ENCODE results near the gene SNX19. TPM values are rescaled to one million over a fixed set of nuclear protein-coding genes. Genes with fewer than 3 reads are reported as not detected.

Gene SNX19
- total and polyA plus RNA-seq, 2 of the 4 experiments (the other 2 are of a cell fraction), result 35.9 to 113 TPM

DNA sequence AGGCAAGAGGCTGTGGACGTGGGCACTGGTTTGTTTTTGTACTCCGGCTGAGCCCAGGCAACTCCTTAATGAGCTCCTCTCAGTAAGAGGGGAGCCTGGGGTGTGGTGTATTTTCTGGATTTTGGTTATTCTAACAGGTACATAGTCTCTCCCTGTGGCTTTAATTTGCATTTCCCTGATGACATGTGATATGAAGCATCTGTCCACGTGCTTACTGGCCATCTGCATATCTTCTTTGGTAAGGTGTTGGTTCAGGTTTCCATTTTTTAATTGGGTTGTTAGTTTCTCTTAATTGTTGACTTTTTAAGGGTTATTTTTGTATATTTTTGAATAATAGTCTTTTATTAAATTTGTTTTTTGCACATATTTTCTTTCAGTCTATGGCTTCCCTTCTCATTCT is 30.8 kb upstream of the SNX19 start:
- H3K18ac ChIP-seq (ENCODE audit: low read depth, low read length), result no peak overlapping the region; the same call in 1 of the 2 replicates
- no peak overlapping the region for H3K56ac ChIP-seq (ENCODE audit: extremely low read depth, insufficient read depth, low read length)
- DNase-seq (no peak), ATAC-seq (ENCODE audit: low read depth) (no peak)
- 70% methylated on average over 2 of the region's 3 CpGs; no CpG with 5 or more reads in 1 of the 2 experiments for WGBS, 2 experiments (ENCODE audit: extremely low coverage in 2 of 2, insufficient read length in 1 of 2)
- ChIA-PET POLR2A (ENCODE audit: unreplicated experiment) (no interaction called here), CTCF (no interaction called here)
- peak overlapping the region; percentile 53; the same call in 1 of the 2 replicates for H3K14ac ChIP-seq (replicated peaks; ENCODE audit: low read depth, low read length)
- in situ Hi-C loops (cut with MboI; ENCODE audit: low sequenced_read_pairs), result no loop called here
- no peaks in the 10 kb centered on the region for H3K9me3 ChIP-seq (ENCODE audit: control insufficient read depth, insufficient read depth, low read length)
- peak overlapping the region; percentile 78 for H2BK120ac ChIP-seq (ENCODE audit: low read depth, low read length)
- peak overlapping the region; percentile 4; the same call in 1 of the 3 replicates for H2BK15ac ChIP-seq (ENCODE audit: low read depth, low read length)
- intact Hi-C loops (cut with micrococcal nuclease), result no loop called here
- no peak overlapping the region for H2AK9ac ChIP-seq (replicated peaks; ENCODE audit: low read depth, low read length, poor library complexity)
- peaks cover 2% of the 10 kb centered on the region; the same call in 1 of the 2 replicates for H3K9me1 ChIP-seq (ENCODE audit: insufficient read depth, low read length)
- dilution Hi-C loops (cut with HindIII; ENCODE audit: low sequenced_read_pairs, unreplicated experiment), result no loop called here
- peak overlapping the region; percentile 55 for H3K4ac ChIP-seq (ENCODE audit: low read depth, low read length)
- H3K4me2 ChIP-seq (ENCODE audit: low read depth, low read length), result no peak overlapping the region
- no peaks in the 10 kb centered on the region for H3K27me3 ChIP-seq (ENCODE audit: control insufficient read depth, insufficient read depth, low read length)
- H3K79me1 ChIP-seq (ENCODE audit: low read depth in 1 of 2, low read length in 2 of 2), result no peaks in the 10 kb centered on the region
- peak overlapping the region; percentile 1; the same call in 1 of the 2 replicates for H2AK5ac ChIP-seq (ENCODE audit: low read depth, low read length)
- H2BK20ac ChIP-seq (ENCODE audit: low read depth, low read length), result peak overlapping the region; percentile 77
- no peak for TF ChIP-seq MAZ (IDR thresholded peaks at IDR 0.05; ENCODE audit: borderline replicate concordance, low read depth, low read length)
- no peak for TF ChIP-seq RFX5 (IDR thresholded peaks at IDR 0.05; ENCODE audit: low read depth, low read length)
- no peak for TF ChIP-seq BHLHE40 (IDR thresholded peaks at IDR 0.05; ENCODE audit: low read depth, low read length)
- peak overlapping the region; percentile 29; the same call in 1 of the 2 replicates for H3K23ac ChIP-seq (ENCODE audit: low read depth, low read length)
- BruUV-seq (replicated peaks), result no TSS peak
- H2AFZ ChIP-seq (replicated peaks; ENCODE audit: low read length, poor library complexity), result no peak overlapping the region
- H3K4me3 ChIP-seq (ENCODE audit: insufficient read depth, low read depth, low read length), result no peak overlapping the region
- no peak overlapping the region for H2BK5ac ChIP-seq (ENCODE audit: low read depth, low read length, poor library complexity, severe bottlenecking)
- H4K8ac ChIP-seq (ENCODE audit: low read depth in 2 of 2, low read length in 2 of 2), result peak overlapping the region in 1 of 2 experiments; percentile 44; a peak in 1 of 4 replicates
- H4K20me1 ChIP-seq (ENCODE audit: insufficient read depth, low read length), result no peaks in the 10 kb centered on the region
- H4K5ac ChIP-seq (ENCODE audit: low read depth, low read length), result no peak overlapping the region
- H3K27ac ChIP-seq (ENCODE audit: insufficient read depth, low read length), result no peak overlapping the region
- no peak overlapping the region for H4K91ac ChIP-seq (ENCODE audit: insufficient read depth, low read depth, low read length)
- H3K9ac ChIP-seq (ENCODE audit: low read depth, low read length), result no peak overlapping the region
- no peaks in the 10 kb centered on the region for H3K36me3 ChIP-seq (ENCODE audit: control insufficient read depth, insufficient read depth, low read length)
- H3K4me1 ChIP-seq (ENCODE audit: control insufficient read depth, insufficient read depth, low read length), result peaks cover 7% of the 10 kb centered on the region
